GM23248 (cell line): ENCODE data around the gene MTCH2. TPM values are rescaled to one million over a fixed set of nuclear protein-coding genes. Genes with fewer than 3 reads are reported as not detected.
A peak's percentile ranks its signal among the peaks of the same experiment; 100 is the strongest.
"Not testable (repeated sequence)": the region's sequence is repeated elsewhere in the genome, so short reads cannot be mapped to it uniquely, and the experiment has no call there.

Experiments used
- DNase-seq: peaks from one replicate; pipeline ENCODE4 v3.0.0-alpha.2; 2015
- H2AFZ ChIP-seq: fragments of 200-600 bp; sonication (generic); 2 replicates; pipeline ENCODE4 v1.6.1; 2016; ENCODE audit warnings: antibody characterized with exemption
- H3F3A ChIP-seq: fragments of 200-600 bp; sonication (generic); 2 replicates; pipeline ENCODE4 v1.6.1; 2016; ENCODE audit warnings: mild to moderate bottlenecking, antibody characterized with exemption, mixed run types; ENCODE audit not compliant: insufficient read depth
- H3K27ac ChIP-seq: fragments of 200-600 bp; sonication (generic); 2 replicates; pipeline ENCODE4 v1.5.1; 2016; ENCODE audit warnings: mild to moderate bottlenecking
- H3K27me3 ChIP-seq: fragments of 200-600 bp; sonication (generic); replicated peaks from 2 replicates; pipeline ENCODE4 v1.6.1; 2016; ENCODE audit warnings: mild to moderate bottlenecking; ENCODE audit not compliant: insufficient read depth
- H3K36me3 ChIP-seq: fragments of 200-600 bp; sonication (generic); 2 replicates; pipeline ENCODE4 v1.6.1; 2016; ENCODE audit warnings: low read depth, mild to moderate bottlenecking
- H3K4me1 ChIP-seq: fragments of 200-600 bp; sonication (generic); 2 replicates; pipeline ENCODE4 v1.6.1; 2016; ENCODE audit warnings: mild to moderate bottlenecking; ENCODE audit not compliant: insufficient read depth
- H3K4me2 ChIP-seq: fragments of 200-600 bp; sonication (generic); one replicate; pipeline ENCODE4 v1.6.1; 2016; ENCODE audit warnings: mild to moderate bottlenecking; ENCODE audit not compliant: unreplicated experiment
- H3K4me3 ChIP-seq: fragments of 200-600 bp; sonication (generic); 2 replicates; pipeline ENCODE4 v1.5.1; 2016; ENCODE audit warnings: mild to moderate bottlenecking
- H3K79me2 ChIP-seq: fragments of 200-600 bp; sonication (generic); 2 replicates; pipeline ENCODE4 v1.6.1; 2016; ENCODE audit warnings: mild to moderate bottlenecking; ENCODE audit not compliant: insufficient read depth
- H3K9ac ChIP-seq: fragments of 200-600 bp; sonication (generic); 2 replicates; pipeline ENCODE4 v1.6.1; 2016; ENCODE audit warnings: mild to moderate bottlenecking
- H3K9me2 ChIP-seq: fragments of 200-600 bp; sonication (generic); 2 replicates; pipeline ENCODE4 v1.6.1; 2016; ENCODE audit warnings: mixed run types, mild to moderate bottlenecking, moderate library complexity; ENCODE audit not compliant: insufficient read depth
- H3K9me3 ChIP-seq: fragments of 200-600 bp; sonication (generic); one replicate; pipeline ENCODE4 v1.6.1; 2017; ENCODE audit warnings: low read depth
- H4K20me1 ChIP-seq: fragments of 200-600 bp; sonication (generic); 2 replicates; pipeline ENCODE4 v1.6.0; 2016; ENCODE audit not compliant: insufficient read depth
- EZH2 ChIP-seq: fragments of 200-600 bp; sonication (generic); IDR thresholded peaks from 2 replicates; pipeline ENCODE4 v1.6.1; 2018; ENCODE audit warnings: antibody characterized with exemption, mild to moderate bottlenecking; ENCODE audit not compliant: insufficient read depth, poor library complexity, severe bottlenecking
- EZH2phosphoT487 ChIP-seq: fragments of 200-600 bp; sonication (generic); IDR thresholded peaks from 2 replicates; pipeline ENCODE4 v1.6.1; 2018; ENCODE audit warnings: antibody characterized with exemption, moderate library complexity, mild to moderate bottlenecking, low read depth; ENCODE audit not compliant: insufficient read depth
- WGBS, 2 experiments: methylation state at CpG; one replicate each; pipeline ENCODE4 v1.1.6; 2015 to 2017; ENCODE audit warnings: low lambda C conversion rate in 2 of 2, low coverage in 1 of 2; ENCODE audit errors: missing lambda C conversion rate in 2 of 2; 5-methylcytosine and 5-hydroxymethylcytosine counted together
- in situ Hi-C: fragments of 300-500 bp; cut with MboI; formaldehyde crosslinking; loops from 2 replicates; pipeline ENCODE4 v1.15.0; 2020
- polyA plus RNA-seq: library from polyadenylated mRNA; unstranded; fragments of >200 nt; fragmentation: Nextera tagmentation; extraction: Ambion mirVana; gene quantifications from 2 replicates; pipeline ENCODE4 v1.2.1, GENCODE V29; 2016
- total RNA-seq: library from RNA; depleted of rRNA; stranded (reverse); fragments of >200 nt; shearing (Covaris generic); gene quantifications from 2 replicates; pipeline ENCODE4 v1.2.3, GENCODE V29; 2014

Gene MTCH2
- total and polyA plus RNA-seq, 2 experiments from 2014 or later = 84.2 to 169 TPM

- no peaks in the 10 kb centered on the region for H3K9me2 ChIP-seq
- no peaks in the 10 kb centered on the region for H3K27me3 ChIP-seq
- no peak overlapping the region for H3K4me2 ChIP-seq
- 71 to 73% methylated on average over 2 of the region's 2 CpGs for WGBS, 2 experiments
- in situ Hi-C loops = no loop called here
- TF ChIP-seq EZH2phosphoT487 = no peak
- no peak for TF ChIP-seq EZH2
- H3K9me3 ChIP-seq = no peaks in the 10 kb centered on the region
- H3F3A ChIP-seq = no peaks in the 10 kb centered on the region
- H3K27ac ChIP-seq = no peak overlapping the region
- no peak overlapping the region for H3K4me3 ChIP-seq
- no peaks in the 10 kb centered on the region for H3K4me1 ChIP-seq
- no peak overlapping the region for H3K9ac ChIP-seq
- H4K20me1 ChIP-seq = no peaks in the 10 kb centered on the region
- H3K36me3 ChIP-seq = no peaks in the 10 kb centered on the region
- H2AFZ ChIP-seq = no peak overlapping the region
- no peak for DNase-seq
- H3K79me2 ChIP-seq = no peaks in the 10 kb centered on the region
Observed at GRCh38 chr11:47667555-47667954, 25.2 kb upstream of the MTCH2 start.

- Histone ChIP-seq H3K4me1 (no peaks in the 10 kb centered on the region), H2AFZ (no peak overlapping the region), H3K9me2 (no peaks in the 10 kb centered on the region), H3K79me2 (no peaks in the 10 kb centered on the region), H3K36me3 (no peaks in the 10 kb centered on the region), H3K27me3 (no peaks in the 10 kb centered on the region), H3K9ac (no peak overlapping the region), H4K20me1 (no peaks in the 10 kb centered on the region), H3F3A (no peaks in the 10 kb centered on the region), H3K4me2 (no peak overlapping the region), H3K4me3 (no peak overlapping the region), H3K27ac (no peak overlapping the region), H3K9me3 (no peaks in the 10 kb centered on the region)
- in situ Hi-C loops = no loop called here
- WGBS, 2 experiments = 86% methylated on average over 4 of the region's 4 CpGs
- no peak for DNase-seq
- no peak for TF ChIP-seq EZH2
- no peak for TF ChIP-seq EZH2phosphoT487
Observed at GRCh38 chr11:47667135-47667534, 24.8 kb upstream of the MTCH2 start.

DNA sequence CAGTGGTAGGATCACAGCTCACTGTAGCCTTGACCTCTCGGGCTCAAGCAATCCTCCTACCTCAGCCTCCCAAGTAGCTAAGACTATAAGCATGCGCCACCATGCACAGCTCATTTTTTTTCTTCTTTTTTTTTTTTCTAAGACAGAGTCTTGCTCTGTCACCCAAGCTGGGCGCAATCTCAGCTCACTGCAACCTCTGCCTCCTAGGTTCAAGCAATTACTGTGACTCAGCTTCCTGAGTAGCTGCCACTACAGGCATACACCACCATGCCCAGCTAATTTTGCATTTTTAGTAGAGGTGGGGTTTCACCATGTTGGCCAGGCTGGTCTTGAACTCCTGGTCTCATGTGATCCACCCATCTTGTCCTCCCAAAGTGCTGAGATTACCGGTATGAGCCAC, 22.6 kb upstream of the MTCH2 start:
- H3K4me3 ChIP-seq, H3K4me1 ChIP-seq, H3K9me2 ChIP-seq, H3K4me2 ChIP-seq, H3K27me3 ChIP-seq, H4K20me1 ChIP-seq, H3F3A ChIP-seq, in situ Hi-C loops, H3K36me3 ChIP-seq, H3K9me3 ChIP-seq, H3K9ac ChIP-seq, H3K79me2 ChIP-seq, H3K27ac ChIP-seq, H2AFZ ChIP-seq: not testable (repeated sequence)
- 59 to 77% methylated on average over 4 of the region's 4 CpGs for WGBS, 2 experiments
- peak; percentile 15 for DNase-seq

DNA sequence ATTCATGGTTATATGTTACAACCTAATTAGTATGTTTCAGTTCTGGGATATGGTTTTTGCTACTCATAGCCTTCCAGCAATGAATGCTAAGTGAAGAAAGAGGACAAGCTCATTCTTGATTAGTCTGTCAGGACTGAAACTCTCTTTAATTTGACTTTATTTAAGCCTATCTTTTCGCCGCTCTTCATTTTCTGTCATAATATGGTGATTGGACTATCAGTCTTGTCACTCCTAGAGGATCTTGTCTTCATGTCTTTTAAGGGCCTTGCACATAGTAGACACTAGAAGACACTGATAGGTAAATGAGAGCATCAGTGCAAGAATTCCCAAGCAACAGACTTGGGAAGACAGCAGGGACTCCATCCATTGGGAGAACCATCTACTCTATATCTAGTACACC, 18.9 kb upstream of the MTCH2 start:
- Histone ChIP-seq H3K9me2 (no peaks in the 10 kb centered on the region), H3K79me2 (no peaks in the 10 kb centered on the region), H3F3A (no peaks in the 10 kb centered on the region), H3K4me3 (no peak overlapping the region), H3K9ac (no peak overlapping the region), H3K4me1 (no peaks in the 10 kb centered on the region), H3K27me3 (no peaks in the 10 kb centered on the region), H3K9me3 (no peaks in the 10 kb centered on the region), H4K20me1 (no peaks in the 10 kb centered on the region), H3K27ac (no peak overlapping the region), H3K4me2 (no peak overlapping the region), H2AFZ (no peak overlapping the region), H3K36me3 (no peaks in the 10 kb centered on the region)
- in situ Hi-C loops = no loop called here
- 96% methylated on average over 2 of the region's 2 CpGs for WGBS, 2 experiments
- no peak for TF ChIP-seq EZH2
- no peak for DNase-seq

- Histone ChIP-seq H3K27ac (no peak overlapping the region), H3F3A (no peaks in the 10 kb centered on the region), H4K20me1 (no peaks in the 10 kb centered on the region), H3K9ac (no peak overlapping the region), H3K4me1 (no peaks in the 10 kb centered on the region), H3K9me3 (no peaks in the 10 kb centered on the region), H3K27me3 (no peaks in the 10 kb centered on the region), H3K79me2 (no peaks in the 10 kb centered on the region), H3K4me2 (no peak overlapping the region), H2AFZ (no peak overlapping the region), H3K9me2 (no peaks in the 10 kb centered on the region), H3K36me3 (no peaks in the 10 kb centered on the region), H3K4me3 (no peak overlapping the region)
- WGBS, 2 experiments = 50 to 53% methylated on average over 4 of the region's 4 CpGs
- in situ Hi-C loops = no loop called here
- TF ChIP-seq EZH2 (no peak), EZH2phosphoT487 (no peak)
- DNase-seq = no peak
Observed at GRCh38 chr11:47659276-47659675, 16.9 kb upstream of the MTCH2 start.
